ENCODE data around the gene AKR1D1.

- TF ChIP-seq GATA2 (IDR thresholded peaks at IDR 0.05; ENCODE audit: low read depth, low read length), result no peak
- TF ChIP-seq GATA3 (IDR thresholded peaks at IDR 0.05; ENCODE audit: low read depth, low read length), result no peak
These were observed 91.0 kb downstream of the AKR1D1 start for GRCh38 chr7:138167222-138167621.
